Stimulated activated CD4-positive, alpha-beta T cell treated with anti-CD3 and anti-CD28 coated beads, Interleukin-2, amount 100 ng/mL, for 24 hours (primary cell): Measurements from ENCODE around the gene C2orf92.

ENCODE experiments used
- DNase-seq, 2 donors: peaks; one replicate each; pipeline ENCODE4 v3.0.0-alpha.2; 2020

Gene C2orf92

GRCh38 chr2:97749581-97749980 lies 80.1 kb downstream of the C2orf92 start:
- DNase-seq: no peak

DNA sequence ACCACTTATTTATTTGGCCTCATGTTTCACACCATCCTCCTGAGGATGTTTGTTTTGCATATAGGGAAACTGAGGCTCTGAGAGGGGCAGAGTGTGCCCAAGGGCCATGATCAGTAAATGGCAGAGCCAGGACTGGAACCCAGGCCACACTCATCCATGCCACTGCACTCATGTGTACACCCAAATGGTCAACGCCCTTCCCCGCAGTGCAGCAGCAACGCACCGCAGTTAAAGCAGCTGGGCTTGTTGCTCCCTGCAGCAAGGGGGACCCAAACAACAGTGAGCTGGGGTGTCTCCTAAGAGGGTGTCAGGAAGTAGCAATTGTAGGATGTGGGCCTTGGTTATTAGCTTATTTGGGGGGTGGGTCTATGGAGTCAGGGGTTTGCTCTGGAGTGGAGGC lies 80.5 kb downstream of the C2orf92 start:
- no peak for DNase-seq

DNA sequence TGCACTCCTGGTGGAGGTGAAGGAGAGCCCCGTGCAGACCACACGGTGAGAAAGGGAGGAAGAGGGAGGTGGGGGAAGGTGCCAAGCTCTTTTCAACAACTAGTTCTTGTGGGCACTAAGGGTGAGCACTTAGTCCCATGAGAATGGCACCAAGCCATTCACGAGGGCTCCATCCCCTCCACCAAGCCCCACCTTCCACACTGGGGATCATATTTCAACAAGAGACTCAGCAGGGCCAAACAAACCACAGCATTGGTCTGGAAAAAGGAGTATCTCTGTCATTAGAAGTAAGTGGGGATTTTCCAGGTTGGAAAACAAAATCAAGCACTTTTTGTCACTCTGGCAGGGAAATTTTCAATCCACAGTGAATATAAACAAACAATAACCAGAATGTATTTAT lies 82.2 kb downstream of the C2orf92 start:
- DNase-seq: no peak
